ENCODE measurements around the gene FNDC10.

The FNDC10 gene

GRCh38 chr1:1617925-1618324, 18.0 kb upstream of the FNDC10 start:
- Histone ChIP-seq H3K27ac (no peak overlapping the region), H3K27me3 (no peaks in the 10 kb centered on the region), H3K36me3 (no peaks in the 10 kb centered on the region), H3K4me3 (ENCODE audit: low read depth in 1 of 2, low read length in 1 of 2) (no peak overlapping the region), H3K9me3 (no peaks in the 10 kb centered on the region), H3K4me1 (ENCODE audit: control insufficient read depth in 1 of 2, insufficient read depth in 1 of 2, low read depth in 1 of 2, low read length in 1 of 2) (peaks cover 27 to 30% of the 10 kb centered on the region in 2 experiments)
- TF ChIP-seq CTCF (IDR thresholded peaks at IDR 0.05), result no peak

GRCh38 chr1:1617516-1617915, 17.6 kb upstream of the FNDC10 start:
- peaks cover 27 to 30% of the 10 kb centered on the region in 2 experiments for H3K4me1 ChIP-seq (ENCODE audit: control insufficient read depth in 1 of 2, insufficient read depth in 1 of 2, low read depth in 1 of 2, low read length in 1 of 2)
- H3K27ac ChIP-seq, result no peak overlapping the region
- no peak for TF ChIP-seq CTCF (IDR thresholded peaks at IDR 0.05)
- no peak overlapping the region for H3K4me3 ChIP-seq (ENCODE audit: low read depth in 1 of 2, low read length in 1 of 2)
- H3K9me3 ChIP-seq, result no peaks in the 10 kb centered on the region
- H3K27me3 ChIP-seq, result no peaks in the 10 kb centered on the region
- H3K36me3 ChIP-seq, result no peaks in the 10 kb centered on the region

GRCh38 chr1:1616838-1617237, 16.9 kb upstream of the FNDC10 start:
- H3K36me3 ChIP-seq, result no peaks in the 10 kb centered on the region
- TF ChIP-seq CTCF (IDR thresholded peaks at IDR 0.05), result no peak
- H3K27ac ChIP-seq, result no peak overlapping the region
- no peaks in the 10 kb centered on the region for H3K9me3 ChIP-seq
- H3K4me3 ChIP-seq (ENCODE audit: low read depth in 1 of 2, low read length in 1 of 2), result peak overlapping the region; percentile 82 to 99
- H3K4me1 ChIP-seq (ENCODE audit: control insufficient read depth in 1 of 2, insufficient read depth in 1 of 2, low read depth in 1 of 2, low read length in 1 of 2), result peaks cover 27 to 30% of the 10 kb centered on the region in 2 experiments
- no peaks in the 10 kb centered on the region for H3K27me3 ChIP-seq

GRCh38 chr1:1616045-1616790, 16.3 kb upstream of the FNDC10 start:
- Histone ChIP-seq H3K36me3 (no peaks in the 10 kb centered on the region), H3K27ac (peak overlapping the region; percentile 99), H3K4me3 (ENCODE audit: low read depth in 1 of 2, low read length in 1 of 2) (peak overlapping the region; percentile 82 to 99), H3K27me3 (no peaks in the 10 kb centered on the region), H3K4me1 (ENCODE audit: control insufficient read depth in 1 of 2, insufficient read depth in 1 of 2, low read depth in 1 of 2, low read length in 1 of 2) (peaks cover 27 to 30% of the 10 kb centered on the region in 2 experiments), H3K9me3 (no peaks in the 10 kb centered on the region)
- no peak for TF ChIP-seq CTCF (IDR thresholded peaks at IDR 0.05)

GRCh38 chr1:1615256-1616044, 15.5 kb upstream of the FNDC10 start, which contains the start of gene MIB2:
Gene MIB2 (plus strand): TSS chr1:1615500. CDS start chr1:1623453, 7,953 bp downstream.
- peak within 1 kb of the TSS; percentile 82 to 99 for H3K4me3 ChIP-seq (ENCODE audit: low read depth in 1 of 2, low read length in 1 of 2)
- peaks cover 29 to 32% of the 10 kb centered on the region in 2 experiments for H3K4me1 ChIP-seq (ENCODE audit: control insufficient read depth in 1 of 2, insufficient read depth in 1 of 2, low read depth in 1 of 2, low read length in 1 of 2)
- no peaks in the 10 kb centered on the region for H3K36me3 ChIP-seq
- peak within 1 kb of the TSS; percentile 99 for H3K27ac ChIP-seq
- H3K9me3 ChIP-seq, result no peaks in the 10 kb centered on the region
- TF ChIP-seq CTCF (IDR thresholded peaks at IDR 0.05), result no peak
- no peaks in the 10 kb centered on the region for H3K27me3 ChIP-seq

Measured in neutrophil (primary cell).